ENCODE measurements around the gene JARID2. TPM values are rescaled to one million over a fixed set of nuclear protein-coding genes. Genes with fewer than 3 reads are reported as not detected.

The JARID2 gene
- total and polyA plus RNA-seq, 10 of the 15 experiments (the other 5 are each of a cell fraction or from before 2014, with no cell fraction given) = 4.2 to 21.6 (median 11.7) TPM

GRCh38 chr6:15325540-15325955 lies 79.7 kb downstream of the JARID2 start (continued):
- no peak for TF ChIP-seq STAT3 (IDR thresholded peaks at IDR 0.05; ENCODE audit: low read depth, low read length)
- no peak for TF ChIP-seq TCF12 (IDR thresholded peaks at IDR 0.05; ENCODE audit: low read depth, low read length)

- Histone ChIP-seq H3K9ac (ENCODE audit: control insufficient read depth, insufficient read depth, low read length) (peak overlapping the region; percentile 36; the same call in 1 of the 2 replicates), H3K4me2 (ENCODE audit: control insufficient read depth, insufficient read depth) (peak overlapping the region; percentile 52), H3K9me3 (replicated peaks; ENCODE audit: control insufficient read depth, insufficient read depth, low read length) (no peaks in the 10 kb centered on the region), H2AFZ (ENCODE audit: control insufficient read depth, low read depth, low read length) (no peak overlapping the region), H3K27me3 (replicated peaks in 1 of 2; ENCODE audit: control insufficient read depth in 2 of 2, insufficient read depth in 2 of 2, low read length in 1 of 2) (no peaks in the 10 kb centered on the region), H3K36me3 (ENCODE audit: control insufficient read depth in 2 of 2, insufficient read depth in 2 of 2, low read length in 1 of 2) (no peaks in the 10 kb centered on the region), H3K79me2 (ENCODE audit: control insufficient read depth, insufficient read depth, low read length) (peaks cover 97% of the 10 kb centered on the region), H3K27ac (ENCODE audit: control insufficient read depth, insufficient read depth) (peak overlapping the region; percentile 72), H4K20me1 (ENCODE audit: control insufficient read depth, insufficient read depth) (no peaks in the 10 kb centered on the region), H3K4me1 (ENCODE audit: control insufficient read depth, insufficient read depth, low read length) (peaks cover 68% of the 10 kb centered on the region), H3K4me3 (peak overlapping the region; percentile 26; the same call in 1 of the 2 replicates)
- in situ Hi-C loops (cut with MboI) (no loop called here), intact Hi-C loops (cut with micrococcal nuclease; ENCODE audit: unreplicated experiment) (loop anchor here (2.0 to 10.0 kb wide), 3 partner anchors 71 to 299 kb away; no protein-coding TSS in a partner anchor)
- ATAC-seq = peak; percentile 66
- no peak for DNase-seq (ENCODE audit: low read depth, low spot score)
- WGBS (ENCODE audit: insufficient coverage, insufficient replicate concordance, low lambda C conversion rate, missing lambda C conversion rate) = 81% methylated on average over 6 of the region's 6 CpGs
- RAD21 ChIA-PET (ENCODE audit: unreplicated experiment) = interaction anchor here (0.7 to 9.3 kb wide), 26 partner anchors 9 to 289 kb away, joined by 3 to 75 read pairs (median 5); no protein-coding TSS in a partner anchor
- TF ChIP-seq YBX1 (IDR thresholded peaks at IDR 0.05) (no peak), MTA3 (IDR thresholded peaks at IDR 0.05; ENCODE audit: borderline replicate concordance, low read length) (peak; percentile 0; the same call in 1 of the 2 replicates), BACH1 (IDR thresholded peaks at IDR 0.05; ENCODE audit: borderline replicate concordance) (0 out of 2 replicates have a peak, but pooled peaks have one; percentile 26), DPF2 (IDR thresholded peaks at IDR 0.05) (peak; percentile 23; the same call in 1 of the 2 replicates), SMARCA5 (IDR thresholded peaks at IDR 0.05) (0 out of 2 replicates have a peak, but pooled peaks have one; percentile 75), LARP7 (IDR thresholded peaks at IDR 0.05) (0 out of 2 replicates have a peak, but pooled peaks have one; percentile 52), NR2C2 (IDR thresholded peaks at IDR 0.05; ENCODE audit: borderline replicate concordance, control insufficient read depth, insufficient read length, low read depth) (no peak), RUNX3 (IDR thresholded peaks at IDR 0.05; ENCODE audit: low read length) (peak; percentile 43; the same call in 1 of the 2 replicates), CREM (IDR thresholded peaks at IDR 0.05; ENCODE audit: low read depth) (peak; percentile 28; the same call in 1 of the 2 replicates), NFYB (IDR thresholded peaks at IDR 0.05; ENCODE audit: insufficient read depth, low read depth, low read length) (no peak), PBX3 (IDR thresholded peaks at IDR 0.05; ENCODE audit: insufficient replicate concordance, low read depth, low read length) (no peak), MXI1 (IDR thresholded peaks at IDR 0.05; ENCODE audit: low read depth, low read length) (no peak), ZNF622 (IDR thresholded peaks at IDR 0.05) (no peak), CREB1 (IDR thresholded peaks at IDR 0.05; ENCODE audit: low read depth) (peak; percentile 84), TCF3 (IDR thresholded peaks at IDR 0.05; ENCODE audit: borderline replicate concordance, insufficient read depth, low read depth, low read length) (0 out of 2 replicates have a peak, but pooled peaks have one; percentile 10), YY1 (IDR thresholded peaks at IDR 0.05; ENCODE audit: low read depth, low read length) (no peak)
- TF ChIP-seq, protein P1, sequence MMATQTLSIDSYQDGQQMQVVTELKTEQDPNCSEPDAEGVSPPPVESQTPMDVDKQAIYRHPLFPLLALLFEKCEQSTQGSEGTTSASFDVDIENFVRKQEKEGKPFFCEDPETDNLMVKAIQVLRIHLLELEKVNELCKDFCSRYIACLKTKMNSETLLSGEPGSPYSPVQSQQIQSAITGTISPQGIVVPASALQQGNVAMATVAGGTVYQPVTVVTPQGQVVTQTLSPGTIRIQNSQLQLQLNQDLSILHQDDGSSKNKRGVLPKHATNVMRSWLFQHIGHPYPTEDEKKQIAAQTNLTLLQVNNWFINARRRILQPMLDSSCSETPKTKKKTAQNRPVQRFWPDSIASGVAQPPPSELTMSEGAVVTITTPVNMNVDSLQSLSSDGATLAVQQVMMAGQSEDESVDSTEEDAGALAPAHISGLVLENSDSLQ (IDR thresholded peaks at IDR 0.05) = no peak
- POLR2A ChIA-PET = interaction anchor here (0.5 to 2.0 kb wide), 10 partner anchors 9 to 94 kb away, joined by 3 to 9 read pairs (median 4); partner anchors contain the start of gene JARID2
- CTCF ChIA-PET = interaction anchor here (0.8 to 14.2 kb wide), 24 partner anchors 9 to 881 kb away, joined by 3 to 146 read pairs (median 5); no protein-coding TSS in a partner anchor
- BruUV-seq (replicated peaks) = no TSS peak
- SMC1A ChIA-PET (ENCODE audit: uncharacterized antibody, unreplicated experiment) = interaction anchor here (0.9 to 13.2 kb wide), 20 partner anchors 10 to 297 kb away, joined by 3 to 301 read pairs (median 7); no protein-coding TSS in a partner anchor
- no peak for FAIRE-seq
These were observed 80.3 kb downstream of the JARID2 start for GRCh38 chr6:15326067-15326614.
